ENCODE results near the gene UACA.
"Not testable (repeated sequence)": the region's sequence is repeated elsewhere in the genome, so short reads cannot be mapped to it uniquely, and the experiment has no call there.

The UACA gene, protein sequence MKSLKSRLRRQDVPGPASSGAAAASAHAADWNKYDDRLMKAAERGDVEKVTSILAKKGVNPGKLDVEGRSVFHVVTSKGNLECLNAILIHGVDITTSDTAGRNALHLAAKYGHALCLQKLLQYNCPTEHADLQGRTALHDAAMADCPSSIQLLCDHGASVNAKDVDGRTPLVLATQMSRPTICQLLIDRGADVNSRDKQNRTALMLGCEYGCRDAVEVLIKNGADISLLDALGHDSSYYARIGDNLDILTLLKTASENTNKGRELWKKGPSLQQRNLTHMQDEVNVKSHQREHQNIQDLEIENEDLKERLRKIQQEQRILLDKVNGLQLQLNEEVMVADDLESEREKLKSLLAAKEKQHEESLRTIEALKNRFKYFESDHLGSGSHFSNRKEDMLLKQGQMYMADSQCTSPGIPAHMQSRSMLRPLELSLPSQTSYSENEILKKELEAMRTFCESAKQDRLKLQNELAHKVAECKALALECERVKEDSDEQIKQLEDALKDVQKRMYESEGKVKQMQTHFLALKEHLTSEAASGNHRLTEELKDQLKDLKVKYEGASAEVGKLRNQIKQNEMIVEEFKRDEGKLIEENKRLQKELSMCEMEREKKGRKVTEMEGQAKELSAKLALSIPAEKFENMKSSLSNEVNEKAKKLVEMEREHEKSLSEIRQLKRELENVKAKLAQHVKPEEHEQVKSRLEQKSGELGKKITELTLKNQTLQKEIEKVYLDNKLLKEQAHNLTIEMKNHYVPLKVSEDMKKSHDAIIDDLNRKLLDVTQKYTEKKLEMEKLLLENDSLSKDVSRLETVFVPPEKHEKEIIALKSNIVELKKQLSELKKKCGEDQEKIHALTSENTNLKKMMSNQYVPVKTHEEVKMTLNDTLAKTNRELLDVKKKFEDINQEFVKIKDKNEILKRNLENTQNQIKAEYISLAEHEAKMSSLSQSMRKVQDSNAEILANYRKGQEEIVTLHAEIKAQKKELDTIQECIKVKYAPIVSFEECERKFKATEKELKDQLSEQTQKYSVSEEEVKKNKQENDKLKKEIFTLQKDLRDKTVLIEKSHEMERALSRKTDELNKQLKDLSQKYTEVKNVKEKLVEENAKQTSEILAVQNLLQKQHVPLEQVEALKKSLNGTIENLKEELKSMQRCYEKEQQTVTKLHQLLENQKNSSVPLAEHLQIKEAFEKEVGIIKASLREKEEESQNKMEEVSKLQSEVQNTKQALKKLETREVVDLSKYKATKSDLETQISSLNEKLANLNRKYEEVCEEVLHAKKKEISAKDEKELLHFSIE (N-terminal part only)

DNA sequence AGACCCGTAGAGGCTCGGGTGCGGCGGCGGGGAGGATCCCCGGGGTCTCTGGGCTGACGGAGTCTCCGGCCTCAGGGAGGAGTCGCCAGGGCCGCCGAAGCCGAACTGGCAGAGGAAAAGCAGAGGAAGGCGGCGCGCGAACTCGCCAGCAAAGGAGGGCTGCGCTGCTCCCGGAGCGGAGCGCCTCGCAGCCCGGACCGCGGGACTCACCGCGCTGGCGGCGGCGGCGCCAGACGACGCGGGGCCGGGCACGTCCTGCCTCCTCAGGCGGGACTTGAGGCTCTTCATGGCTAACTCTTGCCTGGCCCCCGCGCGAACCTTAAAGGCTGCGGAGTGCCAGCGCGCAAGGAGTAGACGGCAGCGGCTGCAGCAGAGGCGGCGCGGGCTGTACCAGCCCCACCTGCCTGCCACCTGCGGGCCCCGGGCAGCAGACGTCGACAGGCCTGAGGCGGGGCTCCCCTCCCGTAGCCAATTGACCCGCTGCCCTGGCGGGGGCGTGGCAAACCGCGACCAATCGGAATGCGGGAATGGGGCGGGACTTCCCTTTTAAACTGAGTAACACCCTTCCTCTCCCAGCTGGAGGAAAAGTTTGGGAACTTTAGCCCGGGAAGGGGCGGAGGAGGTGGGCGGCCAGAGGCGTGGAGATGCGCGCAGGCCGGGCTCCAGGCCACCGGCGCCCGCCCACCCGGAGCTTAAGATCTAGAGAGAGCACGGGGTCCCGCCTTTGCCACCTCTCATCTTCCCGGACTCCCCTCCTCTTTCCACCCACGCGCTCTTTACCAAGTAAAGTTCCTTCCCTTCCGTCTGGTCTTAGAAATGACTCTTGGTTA, at the start of gene UACA:
UACA (minus strand) TSS at position 439 of the 830 bp plus-strand sequence; CDS start at position 288, 151 bp downstream.
- Histone ChIP-seq H3K4me3 (ENCODE audit: low read depth in 1 of 2, low read length in 2 of 2) (peak within 1 kb of the TSS; percentile 67 to 77), H3K27ac (ENCODE audit: low read length) (peak within 1 kb of the TSS; percentile 56), H3K36me3 (ENCODE audit: control insufficient read depth in 1 of 2, insufficient read depth in 2 of 2, low read length in 2 of 2) (no peaks in the 10 kb centered on the region), H3K9me3 (ENCODE audit: control insufficient read depth in 1 of 2, low read length in 2 of 2) (no peaks in the 10 kb centered on the region), H3K27me3 (ENCODE audit: low read depth, low read length) (no peaks in the 10 kb centered on the region), H3K4me1 (ENCODE audit: control insufficient read depth in 1 of 2, insufficient read depth in 2 of 2, low read length in 2 of 2) (peaks cover 0 to 6% of the 10 kb centered on the region in 2 donors)

GRCh38 chr15:70812827-70813364, 49.5 kb upstream of the UACA start:
- Histone ChIP-seq H3K4me3 (ENCODE audit: low read depth in 1 of 2, low read length in 2 of 2) (no peak overlapping the region), H3K27me3 (ENCODE audit: low read depth, low read length) (no peaks in the 10 kb centered on the region), H3K9me3 (ENCODE audit: control insufficient read depth in 1 of 2, low read length in 2 of 2) (no peaks in the 10 kb centered on the region), H3K27ac (ENCODE audit: low read length) (no peak overlapping the region), H3K4me1 (ENCODE audit: control insufficient read depth in 1 of 2, insufficient read depth in 2 of 2, low read length in 2 of 2) (no peaks in the 10 kb centered on the region), H3K36me3 (ENCODE audit: control insufficient read depth in 1 of 2, insufficient read depth in 2 of 2, low read length in 2 of 2) (no peaks in the 10 kb centered on the region)

DNA sequence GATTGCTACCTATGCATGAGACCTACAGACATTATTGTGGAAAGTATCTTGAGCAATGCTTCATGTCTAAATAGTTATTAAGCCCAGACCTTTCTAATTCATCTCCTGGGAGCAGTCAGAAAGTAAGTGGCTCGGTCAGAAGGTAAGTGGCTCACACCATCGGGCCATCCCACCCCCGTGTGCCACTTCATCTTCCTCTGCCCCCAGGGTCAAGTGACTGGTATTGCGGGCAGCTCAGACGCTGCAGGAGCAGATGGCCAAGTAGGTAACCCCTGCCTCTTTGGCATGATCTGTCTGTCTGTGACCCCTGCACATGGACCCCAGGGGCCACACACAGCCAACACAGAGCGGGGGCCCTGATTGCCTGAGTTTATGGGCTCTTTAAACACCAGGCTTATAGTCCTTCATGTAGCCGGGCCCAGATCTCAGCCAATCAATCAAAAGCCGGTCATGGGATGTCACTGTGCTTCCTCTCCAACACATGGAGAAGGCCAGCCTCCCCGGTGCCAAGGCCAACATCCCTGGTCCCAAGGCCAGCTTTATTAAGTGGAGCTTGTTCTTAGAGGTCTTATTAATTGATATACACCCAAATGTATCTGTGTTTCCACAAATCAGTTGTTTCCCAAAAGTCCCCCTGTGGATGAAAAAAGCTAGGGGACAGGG, 47.7 kb upstream of the UACA start:
- Histone ChIP-seq H3K4me3 (ENCODE audit: low read depth in 1 of 2, low read length in 2 of 2) (no peak overlapping the region), H3K27me3 (ENCODE audit: low read depth, low read length) (no peaks in the 10 kb centered on the region), H3K36me3 (ENCODE audit: control insufficient read depth in 1 of 2, insufficient read depth in 2 of 2, low read length in 2 of 2) (no peaks in the 10 kb centered on the region), H3K27ac (ENCODE audit: low read length) (no peak overlapping the region), H3K9me3 (ENCODE audit: control insufficient read depth in 1 of 2, low read length in 2 of 2) (no peaks in the 10 kb centered on the region), H3K4me1 (ENCODE audit: control insufficient read depth in 1 of 2, insufficient read depth in 2 of 2, low read length in 2 of 2) (no peaks in the 10 kb centered on the region)

GRCh38 chr15:70806992-70807712, 43.8 kb upstream of the UACA start:
- Histone ChIP-seq H3K4me1 (ENCODE audit: control insufficient read depth in 1 of 2, insufficient read depth in 2 of 2, low read length in 2 of 2) (no peaks in the 10 kb centered on the region), H3K9me3 (ENCODE audit: control insufficient read depth in 1 of 2, low read length in 2 of 2) (no peaks in the 10 kb centered on the region), H3K4me3 (ENCODE audit: low read depth in 1 of 2, low read length in 2 of 2) (no peak overlapping the region), H3K27me3 (ENCODE audit: low read depth, low read length) (no peaks in the 10 kb centered on the region), H3K27ac (ENCODE audit: low read length) (no peak overlapping the region), H3K36me3 (ENCODE audit: control insufficient read depth in 1 of 2, insufficient read depth in 2 of 2, low read length in 2 of 2) (no peaks in the 10 kb centered on the region)

DNA sequence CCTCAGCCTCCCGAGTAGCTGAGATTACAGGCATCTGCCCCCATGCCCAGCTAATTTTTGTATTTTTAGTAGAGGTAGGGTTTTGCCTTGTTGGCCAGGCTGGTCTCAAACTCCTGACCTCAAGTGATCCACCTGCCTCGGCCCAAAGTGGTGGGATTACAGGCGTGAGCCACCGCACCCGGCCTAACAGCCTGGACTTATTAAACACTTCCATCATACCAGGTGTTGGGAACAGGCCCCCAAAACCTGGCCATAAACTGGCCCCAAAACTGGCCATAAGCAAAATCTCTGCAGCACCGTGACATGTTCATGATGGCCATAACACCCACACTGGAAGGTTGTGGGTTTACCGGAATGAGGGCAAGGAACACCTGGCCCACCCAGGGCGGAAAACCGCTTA, 41.0 kb upstream of the UACA start:
- not testable (repeated sequence) for H3K27ac ChIP-seq (ENCODE audit: low read length); H3K9me3 ChIP-seq (ENCODE audit: control insufficient read depth in 1 of 2, low read length in 2 of 2); H3K4me1 ChIP-seq (ENCODE audit: control insufficient read depth in 1 of 2, insufficient read depth in 2 of 2, low read length in 2 of 2); H3K4me3 ChIP-seq (ENCODE audit: low read depth in 1 of 2, low read length in 2 of 2); H3K36me3 ChIP-seq (ENCODE audit: control insufficient read depth in 1 of 2, insufficient read depth in 2 of 2, low read length in 2 of 2); H3K27me3 ChIP-seq (ENCODE audit: low read depth, low read length)

DNA sequence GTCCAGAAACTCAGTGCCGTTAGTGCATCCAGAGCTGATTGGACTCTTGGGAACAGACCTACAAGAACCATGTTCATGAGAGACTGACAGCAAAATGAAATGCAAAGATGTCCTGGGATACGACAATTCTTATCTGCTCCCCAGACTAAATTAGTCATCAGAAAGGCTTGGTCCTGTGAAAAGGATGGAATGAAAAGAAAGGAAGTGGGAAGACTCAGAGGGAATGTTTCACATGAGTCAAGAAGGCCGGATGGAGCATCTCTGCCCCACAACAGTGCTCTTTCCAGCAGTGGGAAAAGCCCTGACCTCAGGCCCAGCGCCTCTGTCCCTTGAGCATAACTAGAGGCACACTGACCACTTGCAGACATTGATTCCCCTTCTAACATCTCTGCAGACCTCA, 39.3 kb upstream of the UACA start:
- H3K4me1 ChIP-seq (ENCODE audit: control insufficient read depth in 1 of 2, insufficient read depth in 2 of 2, low read length in 2 of 2): no peaks in the 10 kb centered on the region
- no peaks in the 10 kb centered on the region for H3K27me3 ChIP-seq (ENCODE audit: low read depth, low read length)
- H3K36me3 ChIP-seq (ENCODE audit: control insufficient read depth in 1 of 2, insufficient read depth in 2 of 2, low read length in 2 of 2): no peaks in the 10 kb centered on the region
- no peak overlapping the region for H3K27ac ChIP-seq (ENCODE audit: low read length)
- no peaks in the 10 kb centered on the region for H3K9me3 ChIP-seq (ENCODE audit: control insufficient read depth in 1 of 2, low read length in 2 of 2)
- H3K4me3 ChIP-seq (ENCODE audit: low read depth in 1 of 2, low read length in 2 of 2): no peak overlapping the region

DNA sequence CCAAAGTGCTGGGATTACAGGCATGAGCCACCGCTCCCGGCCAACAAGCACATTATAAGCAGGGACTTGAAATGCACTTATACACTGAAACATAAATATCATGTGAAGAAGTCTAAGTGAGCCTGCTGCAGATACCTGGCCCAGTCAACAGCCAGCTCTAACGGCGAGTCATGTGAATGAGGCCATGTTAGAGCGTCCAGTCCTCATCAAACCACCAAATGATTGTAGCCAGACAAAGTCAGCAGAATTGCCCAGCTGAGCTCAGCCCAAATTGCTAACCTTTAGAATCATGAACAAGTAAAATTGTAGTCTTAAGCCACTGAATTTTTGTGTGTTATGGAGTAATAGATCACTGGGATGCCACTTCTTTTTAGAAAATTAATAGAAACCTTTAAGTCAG, 37.8 kb upstream of the UACA start:
- no peaks in the 10 kb centered on the region for H3K27me3 ChIP-seq (ENCODE audit: low read depth, low read length)
- H3K36me3 ChIP-seq (ENCODE audit: control insufficient read depth in 1 of 2, insufficient read depth in 2 of 2, low read length in 2 of 2): no peaks in the 10 kb centered on the region
- H3K4me3 ChIP-seq (ENCODE audit: low read depth in 1 of 2, low read length in 2 of 2): no peak overlapping the region
- no peaks in the 10 kb centered on the region for H3K9me3 ChIP-seq (ENCODE audit: control insufficient read depth in 1 of 2, low read length in 2 of 2)
- H3K4me1 ChIP-seq (ENCODE audit: control insufficient read depth in 1 of 2, insufficient read depth in 2 of 2, low read length in 2 of 2): no peaks in the 10 kb centered on the region
- no peak overlapping the region for H3K27ac ChIP-seq (ENCODE audit: low read length)

DNA sequence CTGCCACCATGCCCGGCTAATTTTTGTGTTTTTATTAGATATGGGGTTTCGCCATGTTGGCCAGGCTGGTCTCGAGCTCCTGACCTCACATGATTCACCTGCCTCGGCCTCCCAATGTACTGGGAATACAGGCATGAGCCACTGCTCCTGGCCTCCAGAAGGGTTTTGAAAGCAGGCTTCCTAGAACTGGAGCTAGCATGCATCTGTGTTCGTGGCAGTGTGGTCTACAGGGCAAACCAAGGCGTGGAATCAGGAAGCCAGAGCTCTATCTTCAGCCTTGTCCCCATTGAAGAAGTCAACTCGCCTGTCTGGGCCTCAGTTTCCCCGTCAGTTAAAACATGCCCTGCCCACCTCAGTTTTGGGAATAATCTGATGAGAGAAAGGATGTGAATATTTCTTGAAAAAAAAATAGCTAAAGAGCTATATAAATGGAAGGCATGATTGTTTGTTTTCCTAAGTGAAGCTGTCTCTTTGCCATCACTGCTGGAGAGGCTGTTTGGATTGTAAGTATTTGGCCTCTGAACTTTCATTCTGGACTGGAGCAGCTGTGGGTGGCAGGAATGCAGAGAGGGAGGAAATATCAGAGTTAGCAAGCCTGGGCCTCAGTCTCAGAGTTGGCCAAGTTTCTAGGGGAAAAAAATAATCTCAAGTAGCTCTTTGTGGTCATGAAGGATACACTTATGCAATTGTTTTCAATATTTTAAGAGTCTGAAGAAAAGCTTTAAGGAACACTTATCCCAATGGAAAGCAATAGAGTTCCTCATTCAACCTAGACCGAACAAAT, 36.5 kb upstream of the UACA start:
- no peak overlapping the region for H3K4me3 ChIP-seq (ENCODE audit: low read depth in 1 of 2, low read length in 2 of 2)
- no peak overlapping the region for H3K27ac ChIP-seq (ENCODE audit: low read length)
- no peaks in the 10 kb centered on the region for H3K4me1 ChIP-seq (ENCODE audit: control insufficient read depth in 1 of 2, insufficient read depth in 2 of 2, low read length in 2 of 2)
- no peaks in the 10 kb centered on the region for H3K36me3 ChIP-seq (ENCODE audit: control insufficient read depth in 1 of 2, insufficient read depth in 2 of 2, low read length in 2 of 2)
- no peaks in the 10 kb centered on the region for H3K9me3 ChIP-seq (ENCODE audit: control insufficient read depth in 1 of 2, low read length in 2 of 2)
- no peaks in the 10 kb centered on the region for H3K27me3 ChIP-seq (ENCODE audit: low read depth, low read length)

DNA sequence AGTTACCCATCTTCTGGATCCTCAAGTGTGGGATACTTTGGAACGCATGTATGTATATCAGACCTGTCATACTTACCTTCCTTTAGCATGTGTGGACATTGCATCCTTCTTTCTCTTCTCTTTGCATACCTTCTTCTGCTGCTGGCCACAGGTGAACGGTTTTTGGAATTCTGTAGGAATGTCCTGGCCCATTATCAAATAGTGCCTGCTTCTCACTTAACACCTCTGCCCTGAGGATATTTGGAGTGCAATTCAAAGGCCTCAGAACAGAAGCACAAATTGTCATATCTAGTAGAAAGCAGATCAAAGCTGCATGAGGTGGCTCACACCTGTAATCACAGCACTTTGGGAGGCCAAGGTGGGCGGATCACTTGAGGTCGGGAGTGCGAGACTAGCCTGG, 34.1 kb upstream of the UACA start:
- no peaks in the 10 kb centered on the region for H3K4me1 ChIP-seq (ENCODE audit: control insufficient read depth in 1 of 2, insufficient read depth in 2 of 2, low read length in 2 of 2)
- H3K9me3 ChIP-seq (ENCODE audit: control insufficient read depth in 1 of 2, low read length in 2 of 2): no peaks in the 10 kb centered on the region
- no peaks in the 10 kb centered on the region for H3K36me3 ChIP-seq (ENCODE audit: control insufficient read depth in 1 of 2, insufficient read depth in 2 of 2, low read length in 2 of 2)
- no peak overlapping the region for H3K27ac ChIP-seq (ENCODE audit: low read length)
- H3K4me3 ChIP-seq (ENCODE audit: low read depth in 1 of 2, low read length in 2 of 2): no peak overlapping the region
- no peaks in the 10 kb centered on the region for H3K27me3 ChIP-seq (ENCODE audit: low read depth, low read length)

Measured in muscle layer of duodenum (tissue), 2 donors.